ENCODE data around the gene METRNL.
"Not testable (repeated sequence)": the region's sequence is repeated elsewhere in the genome, so short reads cannot be mapped to it uniquely, and the experiment has no call there.

METRNL gene

GRCh38 chr17:83079352-83079747 is at the start of gene METRNL:
Gene METRNL, plus strand, starts transcription at chr17:83079609. Its CDS starts 207 bp downstream, at chr17:83079816.
- in situ Hi-C loops (cut with HindIII; ENCODE audit: low pct_ligation_motif_present, low pct_unique_long_range_greater_than_20kb, low sequenced_read_pairs), result no loop called here
- DNase-seq, result peak; percentile 69

GRCh38 chr17:83030432-83030831 is 49.0 kb upstream of the METRNL start:
- in situ Hi-C loops (cut with HindIII; ENCODE audit: low pct_ligation_motif_present, low pct_unique_long_range_greater_than_20kb, low sequenced_read_pairs), result no loop called here
- DNase-seq, result no peak

GRCh38 chr17:83031321-83031945 is 48.0 kb upstream of the METRNL start:
- in situ Hi-C loops (cut with HindIII; ENCODE audit: low pct_ligation_motif_present, low pct_unique_long_range_greater_than_20kb, low sequenced_read_pairs), result no loop called here
- DNase-seq, result no peak

GRCh38 chr17:83031946-83032451 is 47.4 kb upstream of the METRNL start:
- DNase-seq; in situ Hi-C loops (cut with HindIII; ENCODE audit: low pct_ligation_motif_present, low pct_unique_long_range_greater_than_20kb, low sequenced_read_pairs): not testable (repeated sequence)

GRCh38 chr17:83032781-83033180 is 46.6 kb upstream of the METRNL start:
- no peak for DNase-seq
- in situ Hi-C loops (cut with HindIII; ENCODE audit: low pct_ligation_motif_present, low pct_unique_long_range_greater_than_20kb, low sequenced_read_pairs), result no loop called here

- no peak for DNase-seq
- in situ Hi-C loops (cut with HindIII; ENCODE audit: low pct_ligation_motif_present, low pct_unique_long_range_greater_than_20kb, low sequenced_read_pairs), result no loop called here
Measured at GRCh38 chr17:83034525-83034924, 44.9 kb upstream of the METRNL start.

- in situ Hi-C loops (cut with HindIII; ENCODE audit: low pct_ligation_motif_present, low pct_unique_long_range_greater_than_20kb, low sequenced_read_pairs), result no loop called here
- no peak for DNase-seq
Measured at GRCh38 chr17:83035722-83036121, 43.7 kb upstream of the METRNL start.

GRCh38 chr17:83036193-83036592 is 43.2 kb upstream of the METRNL start:
- in situ Hi-C loops (cut with HindIII; ENCODE audit: low pct_ligation_motif_present, low pct_unique_long_range_greater_than_20kb, low sequenced_read_pairs), result no loop called here
- no peak for DNase-seq

- in situ Hi-C loops (cut with HindIII; ENCODE audit: low pct_ligation_motif_present, low pct_unique_long_range_greater_than_20kb, low sequenced_read_pairs), result no loop called here
- DNase-seq, result no peak
Measured at GRCh38 chr17:83036666-83037065, 42.7 kb upstream of the METRNL start.

GRCh38 chr17:83037084-83037873 is 42.1 kb upstream of the METRNL start:
- in situ Hi-C loops (cut with HindIII; ENCODE audit: low pct_ligation_motif_present, low pct_unique_long_range_greater_than_20kb, low sequenced_read_pairs), result no loop called here
- no peak for DNase-seq

GRCh38 chr17:83037874-83038165 is 41.6 kb upstream of the METRNL start:
- DNase-seq, result no peak
- in situ Hi-C loops (cut with HindIII; ENCODE audit: low pct_ligation_motif_present, low pct_unique_long_range_greater_than_20kb, low sequenced_read_pairs), result no loop called here

GRCh38 chr17:83038983-83039382 is 40.4 kb upstream of the METRNL start:
- in situ Hi-C loops (cut with HindIII; ENCODE audit: low pct_ligation_motif_present, low pct_unique_long_range_greater_than_20kb, low sequenced_read_pairs); DNase-seq: not testable (repeated sequence)

GRCh38 chr17:83041305-83041704 is 38.1 kb upstream of the METRNL start:
- peak; percentile 32 for DNase-seq
- in situ Hi-C loops (cut with HindIII; ENCODE audit: low pct_ligation_motif_present, low pct_unique_long_range_greater_than_20kb, low sequenced_read_pairs), result no loop called here

GRCh38 chr17:83042522-83043158 is 36.8 kb upstream of the METRNL start:
- in situ Hi-C loops (cut with HindIII; ENCODE audit: low pct_ligation_motif_present, low pct_unique_long_range_greater_than_20kb, low sequenced_read_pairs), result no loop called here
- DNase-seq, result no peak

GRCh38 chr17:83044479-83044878 is 34.9 kb upstream of the METRNL start:
- DNase-seq; in situ Hi-C loops (cut with HindIII; ENCODE audit: low pct_ligation_motif_present, low pct_unique_long_range_greater_than_20kb, low sequenced_read_pairs): not testable (repeated sequence)

- no peak for DNase-seq
- in situ Hi-C loops (cut with HindIII; ENCODE audit: low pct_ligation_motif_present, low pct_unique_long_range_greater_than_20kb, low sequenced_read_pairs), result no loop called here
Measured at GRCh38 chr17:83046448-83047181, 32.8 kb upstream of the METRNL start.

GRCh38 chr17:83047182-83047478 is 32.3 kb upstream of the METRNL start:
- DNase-seq, result no peak
- in situ Hi-C loops (cut with HindIII; ENCODE audit: low pct_ligation_motif_present, low pct_unique_long_range_greater_than_20kb, low sequenced_read_pairs), result no loop called here

- in situ Hi-C loops (cut with HindIII; ENCODE audit: low pct_ligation_motif_present, low pct_unique_long_range_greater_than_20kb, low sequenced_read_pairs); DNase-seq: not testable (repeated sequence)
Measured at GRCh38 chr17:83047818-83048475, 31.5 kb upstream of the METRNL start.
